Measurements from ENCODE around the gene TRIM31.

The TRIM31 gene

GRCh38 chr6:30111266-30111856 lies 1.5 kb downstream of the TRIM31 start:
- DNase-seq, result no peak

- DNase-seq, result no peak
Measured at GRCh38 chr6:30104661-30105060, 8.2 kb downstream of the TRIM31 start.

GRCh38 chr6:30103872-30104179 lies 9.1 kb downstream of the TRIM31 start:
- DNase-seq, result no peak

- DNase-seq, result peak; percentile 45
Measured at GRCh38 chr6:30102970-30103871, 9.7 kb downstream of the TRIM31 start.

- DNase-seq, result no peak
Measured at GRCh38 chr6:30102414-30102969, 10.4 kb downstream of the TRIM31 start.

GRCh38 chr6:30101444-30102413 lies 11.2 kb downstream of the TRIM31 start:
- no peak for DNase-seq

DNA sequence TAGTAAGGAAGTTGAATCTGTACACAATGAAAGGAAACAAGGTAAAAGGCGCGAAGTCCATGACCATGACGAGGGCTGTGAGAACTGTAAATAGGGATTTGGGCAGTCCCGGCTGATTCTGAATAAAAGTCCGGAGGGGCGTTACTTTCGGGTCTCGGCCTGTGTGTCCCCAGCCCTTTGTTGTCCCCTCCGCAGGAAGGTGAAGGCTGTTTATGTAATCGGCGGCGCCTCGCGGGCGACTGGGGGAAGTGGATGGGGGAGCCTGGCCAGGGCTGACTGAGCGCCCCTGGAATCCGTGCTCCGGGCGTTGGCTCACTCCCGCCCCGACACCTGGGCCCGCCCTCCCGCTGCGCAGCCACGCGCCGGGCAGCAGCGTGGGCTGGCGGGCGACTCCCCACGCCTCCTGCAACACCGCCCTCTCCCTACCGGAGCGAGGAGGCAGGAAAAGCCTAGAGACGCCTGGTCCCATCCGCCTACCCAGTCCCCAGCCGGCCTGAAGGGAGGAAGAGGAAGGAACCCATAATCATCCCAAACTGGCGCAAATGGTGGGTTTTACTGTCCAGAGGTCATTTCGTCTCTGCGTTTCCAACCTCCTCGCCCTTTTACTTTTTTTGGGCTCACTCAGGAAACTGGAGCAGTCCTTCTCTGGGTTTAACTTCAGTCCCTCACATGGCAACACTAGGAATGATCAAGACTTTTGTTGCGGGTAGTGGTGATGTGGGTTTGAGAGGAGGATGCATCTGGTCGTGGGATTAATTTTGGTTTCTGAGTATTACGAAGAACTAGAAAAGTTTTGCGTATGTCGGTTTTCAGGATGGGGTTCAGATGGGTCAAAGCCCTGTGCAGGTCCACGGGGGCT lies 12.1 kb downstream of the TRIM31 start:
- no peak for DNase-seq

GRCh38 chr6:30100154-30100553 lies 12.7 kb downstream of the TRIM31 start:
- no peak for DNase-seq

- no peak for DNase-seq
Measured at GRCh38 chr6:30097902-30098768, 14.8 kb downstream of the TRIM31 start.

- DNase-seq, result no peak
Measured at GRCh38 chr6:30096829-30097228, 16.1 kb downstream of the TRIM31 start.

DNA sequence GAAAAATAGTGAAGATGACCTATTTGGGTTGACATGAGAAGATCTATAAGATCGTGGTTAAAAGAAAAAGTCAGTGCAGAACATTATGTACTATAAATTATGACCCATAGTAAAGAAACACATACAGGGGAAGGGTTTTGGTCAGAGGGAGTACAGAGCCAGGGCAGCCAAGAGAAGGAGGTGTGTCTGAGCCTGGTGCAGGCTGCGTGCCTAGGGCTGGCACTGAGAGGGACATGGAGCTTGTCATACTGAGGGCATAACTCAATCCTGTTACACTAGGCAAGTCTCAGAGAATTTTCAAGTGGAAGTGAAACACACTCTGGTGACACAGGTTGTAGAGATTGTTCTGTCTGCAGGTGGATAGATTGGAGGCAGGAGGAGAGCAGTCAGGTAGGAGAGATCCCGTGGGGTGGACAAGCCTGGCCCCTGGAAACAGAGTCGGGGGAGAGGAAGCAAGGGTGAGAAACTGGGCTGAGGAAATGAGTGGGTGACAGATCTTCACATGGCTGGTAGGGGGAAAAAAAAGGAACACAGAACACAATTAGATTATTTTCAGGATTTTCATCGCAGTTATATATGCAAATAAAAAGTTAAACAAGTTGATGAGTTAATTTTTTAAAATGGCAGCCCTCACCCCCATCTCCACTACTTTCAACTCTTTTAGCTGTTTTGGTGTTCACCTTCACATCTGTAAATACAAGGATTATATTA lies 18.8 kb downstream of the TRIM31 start:
- no peak for DNase-seq

DNA sequence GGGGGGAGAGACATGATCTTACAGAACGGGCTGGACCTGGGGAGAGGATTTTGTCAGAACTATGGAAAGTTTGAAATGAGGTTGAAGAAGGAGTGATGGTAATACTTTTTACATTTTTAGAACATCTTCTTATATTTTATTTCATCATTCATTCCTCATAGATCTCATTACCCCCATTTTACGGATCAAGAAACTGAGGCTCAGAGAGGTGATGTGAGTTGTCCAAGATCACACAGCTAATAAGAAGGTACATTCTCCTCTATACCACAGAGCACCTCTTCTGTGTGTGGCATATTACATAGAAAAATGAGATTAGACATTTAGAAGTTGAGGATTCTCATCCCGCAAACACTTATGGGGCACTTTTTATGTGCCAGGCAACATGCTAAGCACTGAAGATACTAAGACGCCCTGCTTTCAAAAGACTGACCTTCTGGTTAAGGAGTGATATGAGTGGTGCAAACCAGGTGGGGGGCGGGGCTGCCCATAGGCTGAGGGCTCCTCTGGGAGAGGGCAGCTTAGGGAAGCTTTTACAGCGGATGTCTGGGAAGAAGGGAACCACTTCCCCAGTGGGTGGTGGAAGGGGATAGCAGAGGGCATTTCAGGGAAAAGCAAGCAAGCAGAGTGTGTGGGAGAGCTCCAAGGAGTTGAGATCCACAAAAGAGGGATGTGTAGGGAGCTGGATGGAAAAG lies 19.9 kb downstream of the TRIM31 start:
- no peak for DNase-seq

- DNase-seq, result no peak
Measured at GRCh38 chr6:30091577-30092381, 21.1 kb downstream of the TRIM31 start.

- no peak for DNase-seq
Measured at GRCh38 chr6:30087876-30088275, 25.0 kb downstream of the TRIM31 start.

- no peak for DNase-seq
Measured at GRCh38 chr6:30077218-30077617, 35.7 kb downstream of the TRIM31 start.

DNA sequence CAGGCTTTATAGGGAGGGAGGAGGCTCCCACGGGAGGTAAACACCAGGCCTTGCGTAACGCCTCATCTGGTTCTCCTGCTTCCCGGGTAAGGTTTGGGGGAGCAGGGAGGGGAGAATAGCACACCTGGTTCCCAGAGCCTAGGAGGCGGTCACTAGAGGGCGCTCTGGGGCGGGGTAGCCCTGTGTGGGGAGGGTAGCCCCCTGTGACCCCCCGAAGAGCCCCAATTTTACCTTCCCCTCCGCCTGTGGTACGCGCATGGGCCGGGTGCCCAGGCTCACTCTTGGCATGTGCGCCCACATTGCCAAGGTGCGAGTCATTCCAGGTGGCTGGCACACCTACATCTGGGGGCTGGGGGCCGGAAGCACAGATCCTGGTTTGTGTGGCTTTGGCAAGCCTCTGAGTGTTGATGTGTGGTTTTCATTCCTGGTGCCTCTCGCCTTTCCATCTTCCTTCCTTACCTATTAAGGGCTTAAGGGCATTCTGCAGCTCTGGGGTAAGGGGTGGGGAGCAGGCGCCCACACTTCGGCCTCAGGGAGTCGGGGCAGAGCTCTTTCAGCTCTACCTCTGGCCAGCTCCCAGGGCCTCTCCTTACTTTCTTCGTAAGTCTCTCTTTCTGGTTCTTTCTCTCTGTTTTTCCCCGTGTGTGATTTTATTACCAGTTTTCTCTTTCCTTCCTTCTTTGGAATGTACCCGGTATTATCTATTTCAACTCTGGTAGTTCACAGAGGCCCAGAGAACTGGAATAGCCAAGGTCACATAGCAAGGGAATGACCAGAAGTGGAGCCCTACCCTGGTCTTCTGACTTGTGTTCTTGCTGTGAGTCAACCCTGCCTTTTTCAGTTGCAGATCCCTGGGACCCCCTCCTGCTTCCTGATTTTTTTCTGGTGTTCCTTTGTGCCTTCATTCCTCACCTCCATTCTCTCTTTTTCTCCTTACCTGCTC lies 36.8 kb downstream of the TRIM31 start:
- DNase-seq, result no peak

DNA sequence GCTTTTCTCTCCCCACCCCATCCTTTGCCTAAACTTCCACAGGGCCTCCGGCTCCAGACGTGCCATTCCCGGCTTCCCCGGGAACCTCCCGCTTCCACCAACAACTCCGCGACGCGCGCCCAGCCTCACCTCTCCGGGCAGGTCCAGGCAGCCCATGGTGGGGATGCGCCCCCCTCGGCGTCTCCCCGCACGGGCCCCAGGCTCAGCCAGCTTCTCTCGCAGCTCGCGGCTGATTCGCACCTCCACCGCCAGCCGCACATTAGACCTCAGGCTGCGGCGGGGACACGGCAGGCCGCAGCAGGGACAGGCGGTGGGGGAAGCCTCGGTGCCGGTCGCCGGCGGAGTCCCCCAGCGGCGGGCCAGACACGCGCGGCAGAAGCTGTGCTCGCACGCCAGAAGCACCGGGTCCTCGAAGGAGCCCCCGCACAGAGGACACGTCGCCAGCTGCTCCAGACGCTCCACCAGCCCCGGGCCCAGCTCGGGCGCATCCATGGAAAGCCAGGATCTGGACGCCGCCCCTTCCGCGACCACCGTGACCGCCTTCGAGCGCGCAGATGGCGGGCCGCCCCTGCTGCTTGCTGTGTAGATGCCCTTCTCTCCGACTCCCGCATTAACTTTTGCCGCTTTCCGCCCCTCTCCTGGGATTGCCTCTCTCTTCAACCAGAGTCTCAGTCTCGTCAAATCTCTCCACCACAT lies 37.6 kb downstream of the TRIM31 start, which contains the start of gene RNF39:
TSS of gene RNF39 (minus strand) at position 676 of the 696 bp plus-strand sequence. CDS start at position 492, 184 bp downstream.
- DNase-seq, result no peak

Measured in GF-D8 (cell line).